ENCODE data around the gene SCAI.
A peak's percentile ranks its signal among the peaks of the same experiment; 100 is the strongest.
"Not testable (repeated sequence)": the region's sequence is repeated elsewhere in the genome, so short reads cannot be mapped to it uniquely, and the experiment has no call there.

Gene SCAI

GRCh38 chr9:125143377-125144090 is at the start of gene SCAI:
Gene SCAI, minus strand, starts transcription at chr9:125143528. Its CDS starts 91 bp downstream, at chr9:125143437.
- peak; percentile 99 for DNase-seq

GRCh38 chr9:125190361-125190801 is 47.1 kb upstream of the SCAI start:
- DNase-seq: no peak

DNA sequence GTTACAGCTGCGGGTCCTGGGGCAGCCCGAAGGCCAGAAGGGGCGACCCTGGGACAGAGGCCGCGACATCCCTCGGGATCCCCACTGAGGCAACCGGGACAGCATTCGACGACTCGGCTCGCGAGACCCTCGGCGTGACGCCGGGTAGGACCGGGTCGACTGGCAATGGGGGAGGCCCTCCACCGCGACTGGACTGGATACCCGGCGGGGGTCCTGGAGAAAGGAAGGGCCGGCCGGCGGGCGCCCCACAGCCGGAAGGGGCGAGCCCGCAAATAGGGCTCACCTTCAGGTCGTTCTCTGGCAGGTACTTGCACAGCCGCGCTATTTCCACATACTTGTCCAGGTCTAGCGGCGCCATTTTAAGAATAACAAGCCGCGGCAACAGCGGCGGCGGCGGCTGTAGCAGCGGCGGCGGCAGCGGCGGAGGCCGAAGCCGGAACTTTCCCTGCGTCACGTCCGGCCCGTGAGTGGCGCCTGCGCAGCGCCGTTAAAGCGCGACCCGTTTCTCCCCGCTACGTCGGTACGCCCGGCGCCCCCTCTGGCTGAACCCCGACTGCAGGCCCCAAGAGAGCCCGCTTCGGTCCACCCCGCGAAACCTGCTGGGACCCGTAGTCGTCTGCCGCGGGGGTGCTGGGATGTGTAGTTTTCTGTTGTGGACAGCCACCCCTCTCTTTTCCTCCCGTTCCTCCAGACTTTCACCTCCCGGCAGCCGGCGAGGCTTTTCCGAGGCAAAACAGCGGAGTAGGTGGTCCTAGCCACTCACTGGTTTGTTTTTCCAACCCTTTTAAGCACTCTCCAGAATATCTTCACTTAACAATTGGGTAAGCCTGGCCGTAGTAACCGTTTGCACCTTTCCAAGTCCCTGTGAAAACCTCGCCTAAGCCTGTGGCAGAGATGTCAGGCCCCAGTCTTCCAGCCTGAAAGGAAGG is 46.3 kb upstream of the SCAI start, which contains the start of gene PPP6C:
TSS of gene PPP6C (minus strand) at position 443 of the 929 bp plus-strand sequence. CDS start at position 358, 85 bp downstream.
- peak; percentile 97 for DNase-seq

DNA sequence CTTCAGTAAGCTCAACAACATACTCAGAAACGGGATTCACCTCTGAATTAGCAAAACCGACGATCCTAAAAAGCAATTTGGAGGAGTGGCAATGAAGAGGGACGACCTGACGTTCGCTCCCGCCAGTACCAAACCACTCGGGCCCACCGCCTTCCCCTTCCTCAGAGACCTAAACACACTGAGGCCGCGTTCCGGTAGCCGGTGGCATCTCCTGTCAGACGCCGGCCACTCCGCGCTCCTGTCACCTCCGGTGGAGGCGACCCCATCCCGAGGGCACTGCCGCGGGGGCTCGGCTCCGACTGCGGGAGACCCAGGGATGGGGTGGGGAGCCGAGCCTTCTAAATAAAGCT is 45.7 kb upstream of the SCAI start:
- DNase-seq: no peak

- no peak for DNase-seq
Observed at GRCh38 chr9:125183561-125183960, 40.2 kb upstream of the SCAI start.

DNA sequence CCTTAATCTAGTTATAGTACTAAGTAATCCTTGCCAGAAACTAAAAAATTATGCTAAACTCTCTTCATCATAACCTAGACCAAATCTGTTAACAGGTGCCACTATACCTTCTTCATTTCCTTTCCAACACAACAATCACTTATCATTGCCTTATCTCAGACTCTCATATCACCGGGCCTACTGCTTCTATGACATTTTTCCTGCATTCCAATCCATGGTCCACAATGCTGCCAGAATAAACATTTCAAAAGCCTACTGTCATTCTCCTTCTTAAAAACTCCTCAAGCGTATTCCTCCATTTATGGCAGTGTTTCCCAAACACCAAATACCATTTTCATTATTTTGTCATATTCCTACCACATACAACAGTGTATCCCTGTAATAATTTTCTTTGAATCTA is 39.7 kb upstream of the SCAI start:
- no peak for DNase-seq

DNA sequence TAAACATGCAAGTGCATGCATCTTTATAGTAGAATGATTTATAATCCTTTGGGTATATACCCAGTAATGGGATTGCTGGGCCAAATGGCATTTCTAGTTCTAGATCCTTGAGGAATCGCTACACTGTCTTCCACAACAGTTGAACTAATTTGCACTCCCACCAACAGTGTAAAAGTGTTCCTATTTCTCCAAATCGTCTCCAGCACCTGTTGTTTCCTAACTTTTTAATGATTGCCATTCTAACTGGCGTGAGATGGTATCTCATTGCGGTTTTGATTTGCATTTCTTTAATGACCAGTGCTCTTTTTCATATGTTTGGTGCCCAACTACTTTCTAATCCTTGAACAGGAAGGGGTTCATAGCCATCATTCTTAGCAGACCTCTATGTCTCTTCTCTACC is 38.4 kb upstream of the SCAI start:
- not testable (repeated sequence) for DNase-seq

GRCh38 chr9:125180876-125181275 is 37.5 kb upstream of the SCAI start:
- no peak for DNase-seq

GRCh38 chr9:125179776-125180175 is 36.4 kb upstream of the SCAI start:
- DNase-seq: not testable (repeated sequence)

GRCh38 chr9:125177888-125178287 is 34.6 kb upstream of the SCAI start:
- DNase-seq: no peak

DNA sequence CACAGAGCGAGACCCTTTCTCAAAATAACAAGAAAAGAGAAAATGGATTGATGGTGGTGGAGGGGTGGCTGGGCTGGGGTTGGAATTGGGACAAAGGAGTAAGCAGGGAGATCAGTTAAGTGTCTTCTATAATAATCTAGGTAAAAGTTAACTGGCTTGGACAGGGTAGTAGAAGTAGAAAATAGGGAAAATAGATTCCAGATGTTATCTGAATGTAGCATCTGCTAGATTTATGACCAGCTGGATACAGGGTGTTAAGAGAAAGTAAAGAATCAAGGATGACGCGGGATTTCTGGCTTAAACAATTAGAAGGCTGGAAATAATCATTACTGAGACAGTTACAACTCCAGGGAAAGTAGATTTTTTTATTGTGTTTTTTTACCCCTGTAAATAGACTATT is 33.3 kb upstream of the SCAI start:
- DNase-seq: no peak

DNA sequence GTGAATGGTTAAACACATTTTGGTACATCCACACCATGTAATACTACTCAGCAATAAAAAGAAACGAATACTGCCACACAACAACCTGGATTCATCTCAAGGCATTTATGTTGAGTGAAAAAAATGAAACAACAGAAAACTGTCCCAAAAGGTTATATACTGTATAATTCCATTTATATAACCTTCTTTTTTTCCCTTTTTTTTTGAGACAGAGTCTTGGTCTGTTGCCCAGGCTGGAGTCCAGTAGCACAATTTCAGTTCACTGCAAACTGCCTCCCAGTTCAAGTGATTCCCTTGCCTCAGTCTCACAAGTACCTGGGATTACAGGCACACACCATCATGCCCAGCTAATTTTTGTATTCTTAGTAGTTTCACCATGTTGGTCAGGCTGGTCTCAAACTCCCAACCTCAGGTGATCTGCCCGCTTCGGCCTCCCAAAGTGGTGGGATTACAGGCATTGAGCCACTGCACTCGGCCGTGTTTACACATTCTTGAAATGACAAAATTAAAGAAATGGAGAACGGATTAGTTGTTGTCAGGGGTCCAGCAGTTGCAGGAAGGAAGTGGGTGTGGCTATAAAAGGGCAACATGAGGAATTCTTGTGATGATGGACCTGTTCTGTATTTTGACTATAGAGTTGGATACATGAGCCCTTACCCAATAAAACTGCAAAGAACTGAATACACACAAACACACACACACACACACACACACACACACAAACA is 28.9 kb upstream of the SCAI start:
- DNase-seq: no peak

DNA sequence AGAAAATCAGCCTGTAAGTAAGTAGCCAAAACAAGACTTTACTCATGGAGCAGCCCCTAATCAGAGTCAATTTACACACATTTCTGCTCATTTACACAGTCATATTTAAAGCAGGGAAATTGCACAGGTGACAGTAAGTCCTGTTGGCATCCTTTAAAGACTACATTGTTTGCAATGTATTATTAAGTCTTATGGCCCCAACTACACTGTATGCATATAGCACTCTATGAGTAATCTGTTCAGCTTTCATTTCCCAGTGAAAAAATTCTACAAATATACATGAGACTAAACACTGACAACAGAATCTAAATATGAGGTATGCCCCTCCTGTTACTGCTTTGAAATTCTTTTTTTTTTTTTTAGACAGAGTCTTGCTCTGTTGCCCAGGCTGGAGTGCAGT is 26.6 kb upstream of the SCAI start:
- DNase-seq: no peak

DNA sequence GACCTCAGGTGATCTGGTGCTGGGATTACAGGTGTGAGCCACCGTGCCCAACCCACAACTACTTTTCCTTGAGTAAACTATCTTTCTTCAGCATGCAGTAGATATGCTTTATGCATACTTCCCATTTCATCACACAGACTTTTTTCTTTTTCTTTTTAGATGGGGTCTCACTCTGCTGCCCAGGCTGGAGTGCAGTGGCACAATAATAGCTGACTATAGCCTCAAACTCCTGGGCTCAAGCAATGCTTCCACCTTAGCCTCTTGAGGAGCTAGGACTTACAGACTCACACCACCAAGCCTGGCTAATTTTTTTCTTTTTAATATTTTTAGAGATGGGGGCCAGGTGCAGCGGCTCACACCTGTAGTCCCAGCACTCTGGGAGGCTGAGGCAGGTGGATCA is 23.4 kb upstream of the SCAI start:
- DNase-seq: no peak

- DNase-seq: not testable (repeated sequence)
Observed at GRCh38 chr9:125162891-125163290, 19.6 kb upstream of the SCAI start.

DNA sequence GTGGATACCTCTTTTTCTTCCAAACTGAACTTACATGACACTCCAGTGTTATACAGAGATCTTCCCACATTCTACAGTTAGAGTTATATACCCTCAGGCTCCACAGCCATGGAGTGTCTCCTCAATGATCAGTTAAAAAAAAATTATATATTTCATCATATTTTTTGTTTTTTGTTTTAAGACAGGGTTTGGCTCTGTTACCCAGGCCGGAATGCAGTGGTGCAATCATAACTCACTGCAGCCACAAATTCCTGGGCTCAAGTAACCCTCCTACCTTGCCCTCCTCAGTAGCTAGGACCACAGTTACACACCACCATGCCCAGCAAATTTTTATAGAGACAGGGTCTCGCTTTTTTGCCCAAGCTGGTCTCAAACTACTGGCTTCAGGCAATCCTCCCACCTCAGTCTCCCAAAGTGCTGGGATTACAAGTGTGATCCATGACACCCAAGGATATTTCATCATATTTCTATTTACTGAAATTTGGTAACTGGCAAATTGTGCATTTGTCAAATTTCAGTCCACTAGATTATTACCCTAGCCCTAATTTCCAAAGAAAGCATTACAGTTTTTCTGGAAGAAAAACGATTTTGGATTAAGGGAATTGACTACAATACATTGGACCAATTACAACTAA is 18.1 kb upstream of the SCAI start:
- no peak for DNase-seq

DNA sequence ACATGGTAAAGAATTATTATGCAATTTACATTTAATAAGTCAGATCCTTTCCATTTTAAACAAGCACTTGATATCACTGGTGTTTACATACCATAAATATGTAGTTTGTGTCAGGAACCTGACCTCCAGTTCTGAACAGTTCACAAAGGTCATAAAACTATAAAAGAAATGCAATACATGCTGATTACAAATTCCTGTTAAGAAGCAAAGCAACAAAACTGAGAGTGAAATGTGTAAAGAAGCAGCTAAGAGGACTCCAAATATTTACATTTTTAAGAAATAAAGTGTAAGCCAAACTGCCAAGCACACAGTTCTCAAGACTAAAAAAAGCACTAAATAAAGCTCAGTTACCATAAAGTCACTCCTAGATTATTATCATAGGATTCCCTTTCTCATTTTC is 17.4 kb upstream of the SCAI start:
- DNase-seq: no peak

- DNase-seq: no peak
Observed at GRCh38 chr9:125156551-125156950, 13.2 kb upstream of the SCAI start.

- DNase-seq: no peak
Observed at GRCh38 chr9:125153712-125154367, 10.5 kb upstream of the SCAI start.

GRCh38 chr9:125151730-125152129 is 8.4 kb upstream of the SCAI start:
- no peak for DNase-seq

GRCh38 chr9:125150349-125151245 is 7.3 kb upstream of the SCAI start:
- no peak for DNase-seq
